ENCODE measurements around the gene MAP2K3. TPM values are rescaled to one million over a fixed set of nuclear protein-coding genes. Genes with fewer than 3 reads are reported as not detected.

Gene MAP2K3
- total and polyA plus RNA-seq, 2 donors (not counting 3 experiments of a cell fraction or from before 2014, with no cell fraction given): 15.3 to 36.3 TPM

DNA sequence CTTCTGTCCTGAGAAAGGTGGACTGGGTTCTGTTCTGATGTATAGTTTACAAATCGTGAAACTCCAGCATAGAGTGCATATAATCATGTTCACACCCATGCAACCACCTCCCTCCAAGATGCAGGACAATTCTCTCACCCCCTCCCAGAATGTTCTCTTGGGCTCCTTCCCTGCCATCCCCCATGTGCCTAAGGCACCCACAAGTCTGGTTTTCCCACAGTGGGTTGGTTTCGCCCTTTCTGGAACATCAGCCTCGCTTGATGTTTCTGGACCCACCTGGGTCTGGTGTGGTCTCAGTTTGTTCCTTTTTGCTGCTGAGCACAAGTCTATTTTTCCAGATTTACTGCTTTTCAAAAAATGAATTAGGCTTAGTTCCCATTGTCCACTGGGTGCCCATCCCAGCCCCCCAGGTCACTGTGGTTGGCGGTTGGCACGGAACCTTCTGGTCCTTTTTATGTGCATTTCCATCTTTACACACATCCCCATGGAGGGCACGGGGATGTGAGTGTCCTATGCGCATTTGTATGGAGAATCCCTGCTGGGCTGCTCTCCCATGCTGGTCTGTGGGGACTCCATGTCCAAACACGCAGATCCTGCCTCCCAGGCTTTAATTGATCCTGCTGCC lies 19.0 kb downstream of the MAP2K3 start:
- H3K79me2 ChIP-seq (ENCODE audit: control insufficient read depth, insufficient read depth, low read length): no peaks in the 10 kb centered on the region
- H3K4me3 ChIP-seq (replicated peaks in 1 of 3; ENCODE audit: insufficient read depth in 1 of 3, low read depth in 1 of 3, low read length in 3 of 3): no peak overlapping the region
- CTCF ChIA-PET: no interaction called here
- peaks cover 4 to 25% of the 10 kb centered on the region in 2 experiments for H3K36me3 ChIP-seq (ENCODE audit: control insufficient read depth in 2 of 2, extremely low read depth in 1 of 2, insufficient read depth in 2 of 2, low read length in 2 of 2)
- H3K27me3 ChIP-seq (ENCODE audit: control insufficient read depth in 2 of 2, insufficient read depth in 2 of 2, low read length in 2 of 2): no peaks in the 10 kb centered on the region
- H3K4me1 ChIP-seq (ENCODE audit: control insufficient read depth, extremely low read depth, insufficient read depth, low read length): no peaks in the 10 kb centered on the region
- no peak overlapping the region for H2AFZ ChIP-seq (ENCODE audit: low read depth, low read length)
- POLR2A ChIA-PET: no interaction called here
- FAIRE-seq: no peak
- dilution Hi-C loops (cut with MboI; ENCODE audit: extremely low pct_ligation_motif_present, low sequenced_read_pairs) (no loop called here), intact Hi-C loops (cut with micrococcal nuclease) (no loop called here)
- TF ChIP-seq JUN (IDR thresholded peaks at IDR 0.05; ENCODE audit: borderline replicate concordance, insufficient read depth, insufficient read length, low read depth) (no peak), MYC (IDR thresholded peaks at IDR 0.05; ENCODE audit: low read depth, low read length) (no peak), POLR2A (IDR thresholded peaks at IDR 0.05; ENCODE audit: low read depth, low read length) (no peak), POLR2AphosphoS5 (IDR thresholded peaks at IDR 0.05; ENCODE audit: insufficient read depth, low read depth, low read length) (no peak), GATA2 (IDR thresholded peaks at IDR 0.05; ENCODE audit: insufficient read depth, insufficient read length, low read depth, low read length) (no peak), FOS (IDR thresholded peaks at IDR 0.05; ENCODE audit: borderline replicate concordance, insufficient read depth, low read length) (no peak), EZH2 (IDR thresholded peaks at IDR 0.05; ENCODE audit: borderline replicate concordance, low read depth, low read length, severe bottlenecking) (no peak)
- TF ChIP-seq, protein P1, sequence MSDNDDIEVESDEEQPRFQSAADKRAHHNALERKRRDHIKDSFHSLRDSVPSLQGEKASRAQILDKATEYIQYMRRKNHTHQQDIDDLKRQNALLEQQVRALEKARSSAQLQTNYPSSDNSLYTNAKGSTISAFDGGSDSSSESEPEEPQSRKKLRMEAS (IDR thresholded peaks at IDR 0.05; ENCODE audit: insufficient read depth, insufficient read length): no peak
- TF ChIP-seq, protein P2, sequence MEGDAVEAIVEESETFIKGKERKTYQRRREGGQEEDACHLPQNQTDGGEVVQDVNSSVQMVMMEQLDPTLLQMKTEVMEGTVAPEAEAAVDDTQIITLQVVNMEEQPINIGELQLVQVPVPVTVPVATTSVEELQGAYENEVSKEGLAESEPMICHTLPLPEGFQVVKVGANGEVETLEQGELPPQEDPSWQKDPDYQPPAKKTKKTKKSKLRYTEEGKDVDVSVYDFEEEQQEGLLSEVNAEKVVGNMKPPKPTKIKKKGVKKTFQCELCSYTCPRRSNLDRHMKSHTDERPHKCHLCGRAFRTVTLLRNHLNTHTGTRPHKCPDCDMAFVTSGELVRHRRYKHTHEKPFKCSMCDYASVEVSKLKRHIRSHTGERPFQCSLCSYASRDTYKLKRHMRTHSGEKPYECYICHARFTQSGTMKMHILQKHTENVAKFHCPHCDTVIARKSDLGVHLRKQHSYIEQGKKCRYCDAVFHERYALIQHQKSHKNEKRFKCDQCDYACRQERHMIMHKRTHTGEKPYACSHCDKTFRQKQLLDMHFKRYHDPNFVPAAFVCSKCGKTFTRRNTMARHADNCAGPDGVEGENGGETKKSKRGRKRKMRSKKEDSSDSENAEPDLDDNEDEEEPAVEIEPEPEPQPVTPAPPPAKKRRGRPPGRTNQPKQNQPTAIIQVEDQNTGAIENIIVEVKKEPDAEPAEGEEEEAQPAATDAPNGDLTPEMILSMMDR (IDR thresholded peaks at IDR 0.05; ENCODE audit: extremely low read depth in 1 of 2, insufficient read depth in 1 of 2, low read depth in 1 of 2, low read length in 2 of 2): no peak
- peak; percentile 2 for DNase-seq (ENCODE audit: low read depth, low spot score)
- no peaks in the 10 kb centered on the region for H3K9me3 ChIP-seq (replicated peaks; ENCODE audit: control insufficient read depth, insufficient read depth, low read length)
- H3K9me1 ChIP-seq (replicated peaks; ENCODE audit: control insufficient read depth, extremely low read depth, insufficient read depth, low read length): no peaks in the 10 kb centered on the region
- no peak overlapping the region for H3K27ac ChIP-seq (ENCODE audit: insufficient read depth, low read depth, low read length)
- no peak overlapping the region for H3K9ac ChIP-seq (replicated peaks; ENCODE audit: extremely low read depth, insufficient read depth, low read length)
- BruUV-seq (replicated peaks): no TSS peak
- no peaks in the 10 kb centered on the region for H4K20me1 ChIP-seq (replicated peaks; ENCODE audit: control insufficient read depth, extremely low read depth, insufficient read depth, low read length)
- no peak overlapping the region for H3K4me2 ChIP-seq (ENCODE audit: insufficient read depth, low read length)

All from endothelial cell of umbilical vein (primary cell).